GM12872 (cell line): ENCODE results near the gene CA9.

Experiments used
- TF ChIP-seq, protein P1 (sequence below): IDR thresholded peaks from 3 replicates; pipeline ENCODE4 v1.5.1; 2011; ENCODE audit warnings: low read depth, mild to moderate bottlenecking, low read length, moderate library complexity; ENCODE audit not compliant: insufficient read depth

The CA9 gene

GRCh38 chr9:35673132-35674024, at the start of gene CA9:
Gene CA9, plus strand, starts transcription at chr9:35673928. Its CDS starts 32 bp downstream, at chr9:35673960.
- TF ChIP-seq, protein P1, sequence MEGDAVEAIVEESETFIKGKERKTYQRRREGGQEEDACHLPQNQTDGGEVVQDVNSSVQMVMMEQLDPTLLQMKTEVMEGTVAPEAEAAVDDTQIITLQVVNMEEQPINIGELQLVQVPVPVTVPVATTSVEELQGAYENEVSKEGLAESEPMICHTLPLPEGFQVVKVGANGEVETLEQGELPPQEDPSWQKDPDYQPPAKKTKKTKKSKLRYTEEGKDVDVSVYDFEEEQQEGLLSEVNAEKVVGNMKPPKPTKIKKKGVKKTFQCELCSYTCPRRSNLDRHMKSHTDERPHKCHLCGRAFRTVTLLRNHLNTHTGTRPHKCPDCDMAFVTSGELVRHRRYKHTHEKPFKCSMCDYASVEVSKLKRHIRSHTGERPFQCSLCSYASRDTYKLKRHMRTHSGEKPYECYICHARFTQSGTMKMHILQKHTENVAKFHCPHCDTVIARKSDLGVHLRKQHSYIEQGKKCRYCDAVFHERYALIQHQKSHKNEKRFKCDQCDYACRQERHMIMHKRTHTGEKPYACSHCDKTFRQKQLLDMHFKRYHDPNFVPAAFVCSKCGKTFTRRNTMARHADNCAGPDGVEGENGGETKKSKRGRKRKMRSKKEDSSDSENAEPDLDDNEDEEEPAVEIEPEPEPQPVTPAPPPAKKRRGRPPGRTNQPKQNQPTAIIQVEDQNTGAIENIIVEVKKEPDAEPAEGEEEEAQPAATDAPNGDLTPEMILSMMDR = no peak

GRCh38 chr9:35627575-35627974, 46.2 kb upstream of the CA9 start:
- TF ChIP-seq, protein P1 = no peak

DNA sequence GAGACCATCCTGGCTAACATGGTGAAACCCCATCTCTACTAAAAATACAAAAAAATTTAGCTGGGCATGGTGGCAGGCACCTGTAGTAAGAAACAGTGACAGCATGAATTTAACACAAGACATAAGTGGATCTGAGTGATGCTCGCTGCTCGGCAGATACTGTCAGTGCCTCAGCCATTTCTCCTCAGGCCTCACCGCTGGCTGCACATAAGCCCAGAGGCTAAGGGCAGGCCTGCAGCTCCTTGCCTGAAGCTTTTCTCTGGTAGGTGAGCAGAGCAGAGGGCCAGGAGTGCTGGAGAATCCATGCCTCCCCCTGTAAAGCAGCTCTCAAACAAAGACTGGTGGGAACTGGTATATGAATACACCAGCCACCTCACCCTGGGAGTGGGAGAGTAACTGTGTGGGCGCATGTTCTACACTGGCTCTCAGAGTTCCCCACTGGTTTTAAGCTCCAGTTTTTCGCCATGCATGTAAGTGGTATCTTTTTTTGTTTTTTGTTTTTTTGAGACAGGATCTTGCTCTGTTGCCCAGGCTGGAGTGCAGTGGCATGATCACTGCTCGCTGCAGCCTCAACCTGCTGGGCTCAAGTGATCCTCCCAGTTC, 45.2 kb upstream of the CA9 start:
- TF ChIP-seq, protein P1 = no peak

GRCh38 chr9:35629597-35629996, 44.1 kb upstream of the CA9 start:
- TF ChIP-seq, protein P1 = no peak

GRCh38 chr9:35635730-35636129, 38.0 kb upstream of the CA9 start:
- TF ChIP-seq, protein P1 = no peak

- TF ChIP-seq, protein P1 = no peak
Observed at GRCh38 chr9:35636135-35636876, 37.4 kb upstream of the CA9 start.

- TF ChIP-seq, protein P1 = no peak
Observed at GRCh38 chr9:35639631-35640030, 34.1 kb upstream of the CA9 start.
